ENCODE results near the gene MSI2.

MSI2 gene

GRCh38 chr17:57567251-57567650 lies 310.9 kb downstream of the MSI2 start:
- no peak for DNase-seq

- no peak for DNase-seq
Observed at GRCh38 chr17:57568340-57568739, 312.0 kb downstream of the MSI2 start.

- DNase-seq: no peak
Observed at GRCh38 chr17:57569021-57569420, 312.7 kb downstream of the MSI2 start.

- no peak for DNase-seq
Observed at GRCh38 chr17:57569853-57570252, 313.5 kb downstream of the MSI2 start.

GRCh38 chr17:57570724-57571344 lies 314.5 kb downstream of the MSI2 start:
- no peak for DNase-seq

- DNase-seq: no peak
Observed at GRCh38 chr17:57572062-57572461, 315.7 kb downstream of the MSI2 start.

- DNase-seq: no peak
Observed at GRCh38 chr17:57572600-57572999, 316.3 kb downstream of the MSI2 start.

- no peak for DNase-seq
Observed at GRCh38 chr17:57574040-57574513, 317.8 kb downstream of the MSI2 start.

GRCh38 chr17:57576744-57577143 lies 320.4 kb downstream of the MSI2 start:
- no peak for DNase-seq

- no peak for DNase-seq
Observed at GRCh38 chr17:57577751-57578607, 321.7 kb downstream of the MSI2 start.

GRCh38 chr17:57578608-57579225 lies 322.4 kb downstream of the MSI2 start:
- no peak for DNase-seq

GRCh38 chr17:57579245-57579644 lies 322.9 kb downstream of the MSI2 start:
- DNase-seq: no peak

GRCh38 chr17:57580055-57580739 lies 323.9 kb downstream of the MSI2 start:
- DNase-seq: no peak

GRCh38 chr17:57582881-57583756 lies 326.8 kb downstream of the MSI2 start:
- DNase-seq: no peak

- no peak for DNase-seq
Observed at GRCh38 chr17:57584050-57584551, 327.8 kb downstream of the MSI2 start.

GRCh38 chr17:57585341-57586195 lies 329.2 kb downstream of the MSI2 start:
- DNase-seq: no peak

- DNase-seq: no peak
Observed at GRCh38 chr17:57586196-57586740, 329.9 kb downstream of the MSI2 start.

GRCh38 chr17:57586742-57587141 lies 330.4 kb downstream of the MSI2 start:
- DNase-seq: no peak

- DNase-seq: no peak
Observed at GRCh38 chr17:57587193-57587969, 331.1 kb downstream of the MSI2 start.

- DNase-seq: no peak
Observed at GRCh38 chr17:57588086-57588485, 331.8 kb downstream of the MSI2 start.

Measured in activated CD4-positive, CD25-positive, alpha-beta regulatory T cell treated with anti-CD3 and anti-CD28 coated beads, Interleukin-2, amount 50 U/mL, for 72 hours (primary cell).